WTC11 (cell line): Measurements from ENCODE around the gene MRPL22.

ENCODE experiments used
- CTCF ChIP-seq: fragments of 200-600 bp; IDR thresholded peaks from 2 replicates; pipeline ENCODE4 v1.8.0; 2022; ENCODE audit warnings: antibody characterized with exemption
- ESRRA ChIP-seq: sonication (generic); formaldehyde crosslinking; IDR thresholded peaks from 2 replicates; pipeline ENCODE4 v1.8.1; 2022; ENCODE audit warnings: mild to moderate bottlenecking, missing genetic modification reagents, borderline replicate concordance
- MAX ChIP-seq: sonication (generic); formaldehyde crosslinking; IDR thresholded peaks from 2 replicates; pipeline ENCODE4 v1.8.0; 2022; ENCODE audit warnings: mild to moderate bottlenecking, missing genetic modification reagents
- NR3C1 ChIP-seq: sonication (generic); formaldehyde crosslinking; conservative IDR thresholded peaks from 2 replicates; pipeline ENCODE4 v1.8.1; 2023; ENCODE audit warnings: low read depth, mild to moderate bottlenecking, missing genetic modification reagents
- OVOL2 ChIP-seq: fragments of 250-450 bp; sonication (Bioruptor Pico); IDR thresholded peaks from 2 replicates; pipeline ENCODE4 v1.9.0; 2021; ENCODE audit warnings: mild to moderate bottlenecking, borderline replicate concordance
- SP1 ChIP-seq: sonication (generic); formaldehyde crosslinking; conservative IDR thresholded peaks from 2 replicates; pipeline ENCODE4 v1.8.1; 2022; ENCODE audit warnings: missing genetic modification reagents
- ZBTB21 ChIP-seq: sonication (generic); formaldehyde crosslinking; IDR thresholded peaks from 2 replicates; pipeline ENCODE4 v1.8.1; 2023; ENCODE audit warnings: mild to moderate bottlenecking, missing genetic modification reagents, borderline replicate concordance
- ZNF232 ChIP-seq: sonication (generic); formaldehyde crosslinking; IDR thresholded peaks from 2 replicates; pipeline ENCODE4 v1.8.0; 2022; ENCODE audit warnings: mild to moderate bottlenecking, missing genetic modification reagents
- ZNF416 ChIP-seq: fragments of 250-450 bp; sonication (Bioruptor Pico); IDR thresholded peaks from 2 replicates; pipeline ENCODE4 v1.9.0; 2021; ENCODE audit warnings: mild to moderate bottlenecking, inconsistent platforms
- TF ChIP-seq, protein P1 (sequence below): sonication (generic); formaldehyde crosslinking; conservative IDR thresholded peaks from 2 replicates; pipeline ENCODE4 v1.8.1; 2023; ENCODE audit warnings: mild to moderate bottlenecking, low read depth, missing genetic modification reagents, moderate library complexity
- TF ChIP-seq, protein P2 (sequence below): sonication (generic); formaldehyde crosslinking; IDR thresholded peaks from 2 replicates; pipeline ENCODE4 v1.8.0; 2023; ENCODE audit warnings: missing genetic modification reagents, mild to moderate bottlenecking, borderline replicate concordance
- TF ChIP-seq, protein P3 (sequence below): sonication (generic); formaldehyde crosslinking; IDR thresholded peaks from 2 replicates; pipeline ENCODE4 v1.8.0; 2022; ENCODE audit warnings: mild to moderate bottlenecking, missing genetic modification reagents

DNA sequence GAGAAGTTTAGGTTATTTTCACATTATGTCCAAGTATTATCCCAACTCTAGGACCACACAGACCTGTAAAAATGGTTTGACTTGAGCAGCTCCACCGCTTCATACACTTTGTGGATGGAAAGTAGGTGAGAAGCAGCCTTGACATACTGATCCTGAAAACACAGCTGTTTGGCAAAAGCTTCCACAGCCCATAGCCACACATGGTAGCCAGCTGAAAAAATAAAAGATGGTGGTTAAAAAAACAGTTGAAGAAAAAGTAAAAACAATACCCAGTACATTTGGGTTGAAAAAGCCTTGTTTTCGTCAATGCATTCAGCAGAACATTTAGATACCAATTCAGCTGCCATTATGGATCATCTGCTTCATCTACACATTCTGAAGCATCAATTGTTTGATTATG, 39.6 kb upstream of the MRPL22 start:
- TF ChIP-seq CTCF (no peak), MAX (CRISPR knock-in tag) (no peak), NR3C1 (CRISPR knock-in tag) (no peak), ESRRA (CRISPR knock-in tag) (no peak), ZBTB21 (CRISPR knock-in tag) (no peak), OVOL2 (CRISPR knock-in tag) (no peak), ZNF232 (no peak), ZNF416 (no peak), SP1 (CRISPR knock-in tag) (no peak)
- TF ChIP-seq, protein P1, sequence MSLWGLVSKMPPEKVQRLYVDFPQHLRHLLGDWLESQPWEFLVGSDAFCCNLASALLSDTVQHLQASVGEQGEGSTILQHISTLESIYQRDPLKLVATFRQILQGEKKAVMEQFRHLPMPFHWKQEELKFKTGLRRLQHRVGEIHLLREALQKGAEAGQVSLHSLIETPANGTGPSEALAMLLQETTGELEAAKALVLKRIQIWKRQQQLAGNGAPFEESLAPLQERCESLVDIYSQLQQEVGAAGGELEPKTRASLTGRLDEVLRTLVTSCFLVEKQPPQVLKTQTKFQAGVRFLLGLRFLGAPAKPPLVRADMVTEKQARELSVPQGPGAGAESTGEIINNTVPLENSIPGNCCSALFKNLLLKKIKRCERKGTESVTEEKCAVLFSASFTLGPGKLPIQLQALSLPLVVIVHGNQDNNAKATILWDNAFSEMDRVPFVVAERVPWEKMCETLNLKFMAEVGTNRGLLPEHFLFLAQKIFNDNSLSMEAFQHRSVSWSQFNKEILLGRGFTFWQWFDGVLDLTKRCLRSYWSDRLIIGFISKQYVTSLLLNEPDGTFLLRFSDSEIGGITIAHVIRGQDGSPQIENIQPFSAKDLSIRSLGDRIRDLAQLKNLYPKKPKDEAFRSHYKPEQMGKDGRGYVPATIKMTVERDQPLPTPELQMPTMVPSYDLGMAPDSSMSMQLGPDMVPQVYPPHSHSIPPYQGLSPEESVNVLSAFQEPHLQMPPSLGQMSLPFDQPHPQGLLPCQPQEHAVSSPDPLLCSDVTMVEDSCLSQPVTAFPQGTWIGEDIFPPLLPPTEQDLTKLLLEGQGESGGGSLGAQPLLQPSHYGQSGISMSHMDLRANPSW (CRISPR knock-in tag), result no peak
- TF ChIP-seq, protein P2, sequence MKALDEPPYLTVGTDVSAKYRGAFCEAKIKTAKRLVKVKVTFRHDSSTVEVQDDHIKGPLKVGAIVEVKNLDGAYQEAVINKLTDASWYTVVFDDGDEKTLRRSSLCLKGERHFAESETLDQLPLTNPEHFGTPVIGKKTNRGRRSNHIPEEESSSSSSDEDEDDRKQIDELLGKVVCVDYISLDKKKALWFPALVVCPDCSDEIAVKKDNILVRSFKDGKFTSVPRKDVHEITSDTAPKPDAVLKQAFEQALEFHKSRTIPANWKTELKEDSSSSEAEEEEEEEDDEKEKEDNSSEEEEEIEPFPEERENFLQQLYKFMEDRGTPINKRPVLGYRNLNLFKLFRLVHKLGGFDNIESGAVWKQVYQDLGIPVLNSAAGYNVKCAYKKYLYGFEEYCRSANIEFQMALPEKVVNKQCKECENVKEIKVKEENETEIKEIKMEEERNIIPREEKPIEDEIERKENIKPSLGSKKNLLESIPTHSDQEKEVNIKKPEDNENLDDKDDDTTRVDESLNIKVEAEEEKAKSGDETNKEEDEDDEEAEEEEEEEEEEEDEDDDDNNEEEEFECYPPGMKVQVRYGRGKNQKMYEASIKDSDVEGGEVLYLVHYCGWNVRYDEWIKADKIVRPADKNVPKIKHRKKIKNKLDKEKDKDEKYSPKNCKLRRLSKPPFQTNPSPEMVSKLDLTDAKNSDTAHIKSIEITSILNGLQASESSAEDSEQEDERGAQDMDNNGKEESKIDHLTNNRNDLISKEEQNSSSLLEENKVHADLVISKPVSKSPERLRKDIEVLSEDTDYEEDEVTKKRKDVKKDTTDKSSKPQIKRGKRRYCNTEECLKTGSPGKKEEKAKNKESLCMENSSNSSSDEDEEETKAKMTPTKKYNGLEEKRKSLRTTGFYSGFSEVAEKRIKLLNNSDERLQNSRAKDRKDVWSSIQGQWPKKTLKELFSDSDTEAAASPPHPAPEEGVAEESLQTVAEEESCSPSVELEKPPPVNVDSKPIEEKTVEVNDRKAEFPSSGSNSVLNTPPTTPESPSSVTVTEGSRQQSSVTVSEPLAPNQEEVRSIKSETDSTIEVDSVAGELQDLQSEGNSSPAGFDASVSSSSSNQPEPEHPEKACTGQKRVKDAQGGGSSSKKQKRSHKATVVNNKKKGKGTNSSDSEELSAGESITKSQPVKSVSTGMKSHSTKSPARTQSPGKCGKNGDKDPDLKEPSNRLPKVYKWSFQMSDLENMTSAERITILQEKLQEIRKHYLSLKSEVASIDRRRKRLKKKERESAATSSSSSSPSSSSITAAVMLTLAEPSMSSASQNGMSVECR, result no peak
- TF ChIP-seq, protein P3, sequence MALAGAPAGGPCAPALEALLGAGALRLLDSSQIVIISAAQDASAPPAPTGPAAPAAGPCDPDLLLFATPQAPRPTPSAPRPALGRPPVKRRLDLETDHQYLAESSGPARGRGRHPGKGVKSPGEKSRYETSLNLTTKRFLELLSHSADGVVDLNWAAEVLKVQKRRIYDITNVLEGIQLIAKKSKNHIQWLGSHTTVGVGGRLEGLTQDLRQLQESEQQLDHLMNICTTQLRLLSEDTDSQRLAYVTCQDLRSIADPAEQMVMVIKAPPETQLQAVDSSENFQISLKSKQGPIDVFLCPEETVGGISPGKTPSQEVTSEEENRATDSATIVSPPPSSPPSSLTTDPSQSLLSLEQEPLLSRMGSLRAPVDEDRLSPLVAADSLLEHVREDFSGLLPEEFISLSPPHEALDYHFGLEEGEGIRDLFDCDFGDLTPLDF, result no peak
